GM23338 (cell line): Measurements from ENCODE around the gene ALG5. TPM values are rescaled to one million over a fixed set of nuclear protein-coding genes. Genes with fewer than 3 reads are reported as not detected.

Experiments
- ATAC-seq: fragments of 200-7000 bp; cut with Tn5 transposase; 3 replicates; pipeline ENCODE4 v1.9.1; 2020
- DNase-seq: peaks from one replicate; pipeline ENCODE4 v3.0.0-alpha.2; 2015; ENCODE audit warnings: low spot score
- H2AFZ ChIP-seq: fragments of 200-600 bp; sonication (generic); 2 replicates; pipeline ENCODE4 v1.8.0; 2016; ENCODE audit warnings: antibody characterized with exemption, mild to moderate bottlenecking, moderate library complexity
- H3F3A ChIP-seq: fragments of 200-600 bp; sonication (generic); replicated peaks from 2 replicates; pipeline ENCODE4 v1.8.0; 2017; ENCODE audit warnings: antibody characterized with exemption, mixed run types, low read depth
- H3K27ac ChIP-seq: fragments of 200-600 bp; sonication (generic); 2 replicates; pipeline ENCODE4 v1.6.1; 2016; ENCODE audit warnings: low read depth
- H3K27me3 ChIP-seq: fragments of 200-600 bp; sonication (generic); 2 replicates; pipeline ENCODE4 v1.8.0; 2016; ENCODE audit warnings: mild to moderate bottlenecking, mixed run types, moderate library complexity; ENCODE audit not compliant: insufficient read depth
- H3K36me3 ChIP-seq: fragments of 200-600 bp; sonication (generic); 2 replicates; pipeline ENCODE4 v1.8.0; 2016; ENCODE audit warnings: mild to moderate bottlenecking; ENCODE audit not compliant: insufficient read depth
- H3K4me1 ChIP-seq: fragments of 200-600 bp; sonication (generic); 2 replicates; pipeline ENCODE4 v1.8.0; 2016; ENCODE audit warnings: mild to moderate bottlenecking, moderate library complexity; ENCODE audit not compliant: insufficient read depth
- H3K4me2 ChIP-seq: fragments of 200-600 bp; sonication (generic); 2 replicates; pipeline ENCODE4 v1.7.1; 2017; ENCODE audit warnings: mixed run types
- H3K4me3 ChIP-seq: fragments of 200-600 bp; sonication (generic); 2 replicates; pipeline ENCODE4 v1.6.1; 2016; ENCODE audit warnings: mixed run types
- H3K79me2 ChIP-seq: fragments of 200-600 bp; sonication (generic); replicated peaks from 2 replicates; pipeline ENCODE4 v1.8.0; 2017; ENCODE audit warnings: mild to moderate bottlenecking; ENCODE audit not compliant: insufficient read depth
- H3K9me2 ChIP-seq: fragments of 200-600 bp; sonication (generic); 2 replicates; pipeline ENCODE4 v1.8.0; 2017; ENCODE audit not compliant: insufficient read depth
- H4K20me1 ChIP-seq: fragments of 200-600 bp; sonication (generic); replicated peaks from 2 replicates; pipeline ENCODE4 v1.8.0; 2017; ENCODE audit warnings: mild to moderate bottlenecking; ENCODE audit not compliant: insufficient read depth
- H3K27ac Mint-ChIP-seq: 2 replicates; pipeline ENCODE4 v1.8.0; 2020; ENCODE audit warnings: inconsistent platforms, mild to moderate bottlenecking, moderate library complexity, mixed read lengths
- H3K27me3 Mint-ChIP-seq: 3 replicates; pipeline ENCODE4 v1.8.0; 2022; ENCODE audit warnings: low read depth, mild to moderate bottlenecking, moderate library complexity, mixed read lengths, inconsistent platforms; ENCODE audit not compliant: insufficient read depth, poor library complexity
- H3K36me3 Mint-ChIP-seq: 3 replicates; pipeline ENCODE4 v1.8.0; 2021; ENCODE audit warnings: low read depth, mild to moderate bottlenecking, inconsistent platforms, moderate library complexity, mixed read lengths
- H3K4me1 Mint-ChIP-seq: 3 replicates; pipeline ENCODE4 v1.8.0; 2020; ENCODE audit warnings: mild to moderate bottlenecking, inconsistent platforms, mixed read lengths
- H3K4me3 Mint-ChIP-seq: 3 replicates; pipeline ENCODE4 v1.8.0; 2021; ENCODE audit warnings: moderate library complexity, mild to moderate bottlenecking, inconsistent platforms, mixed read lengths
- H3K9me3 Mint-ChIP-seq: 3 replicates; pipeline ENCODE4 v1.8.0; 2020; ENCODE audit warnings: moderate library complexity, mild to moderate bottlenecking, inconsistent platforms, mixed read lengths
- CREB1 ChIP-seq: fragments of 250-450 bp; sonication (Bioruptor Pico); IDR thresholded peaks from 2 replicates; pipeline ENCODE4 v1.5.0; 2020; ENCODE audit warnings: low read depth, mild to moderate bottlenecking, moderate library complexity
- ETS1 ChIP-seq: IDR thresholded peaks from 2 replicates; pipeline ENCODE4 v1.6.1; 2016; ENCODE audit warnings: antibody characterized with exemption
- EZH2 ChIP-seq: fragments of 200-600 bp; sonication (generic); IDR thresholded peaks from one replicate; pipeline ENCODE4 v1.8.0; 2017; ENCODE audit warnings: antibody characterized with exemption, mild to moderate bottlenecking, low read depth; ENCODE audit not compliant: unreplicated experiment
- JUNB ChIP-seq: IDR thresholded peaks from one replicate; pipeline ENCODE4 v1.6.1; 2016; ENCODE audit warnings: antibody characterized with exemption; ENCODE audit not compliant: unreplicated experiment
- NANOG ChIP-seq: IDR thresholded peaks from 2 replicates; pipeline ENCODE4 v1.6.1; 2016; ENCODE audit warnings: antibody characterized with exemption, borderline replicate concordance
- POLR2AphosphoS5 ChIP-seq: IDR thresholded peaks from 2 replicates; pipeline ENCODE4 v1.6.1; 2016; ENCODE audit warnings: antibody characterized with exemption, low read depth
- STAT1 ChIP-seq: IDR thresholded peaks from one replicate; pipeline ENCODE4 v1.6.1; 2016; ENCODE audit warnings: antibody characterized with exemption; ENCODE audit not compliant: unreplicated experiment
- ZNF114 ChIP-seq: fragments of 250-450 bp; sonication (Bioruptor Pico); IDR thresholded peaks from 2 replicates; pipeline ENCODE4 v1.5.0; 2020; ENCODE audit warnings: mild to moderate bottlenecking, moderate library complexity
- ZNF331 ChIP-seq: fragments of 250-450 bp; sonication (Bioruptor Pico); IDR thresholded peaks from 2 replicates; pipeline ENCODE4 v1.5.0; 2020; ENCODE audit warnings: low read depth, mild to moderate bottlenecking, moderate library complexity
- polyA plus RNA-seq: library from polyadenylated mRNA; unstranded; fragments of >200 nt; fragmentation: Nextera tagmentation; extraction: Ambion mirVana; gene quantifications from 2 replicates; pipeline ENCODE4 v1.2.1, GENCODE V29; 2016
- total RNA-seq: library from RNA; depleted of rRNA; stranded (reverse); fragments of >200 nt; shearing (Covaris generic); gene quantifications from 2 replicates; pipeline ENCODE4 v1.2.3, GENCODE V29; 2014
- TF ChIP-seq, protein P1 (sequence below), 2 experiments: fragments of 200-600 bp in 1 of 2; sonication (generic) in 1 of 2; conservative IDR thresholded peaks; 2 replicates each; pipeline versions ENCODE4 v1.5.1 to v1.6.1; 2016 to 2017; ENCODE audit warnings: antibody characterized with exemption in 2 of 2, low read depth in 2 of 2, mild to moderate bottlenecking in 2 of 2, moderate library complexity in 1 of 2

The ALG5 gene
- total and polyA plus RNA-seq, 2 experiments from 2014 or later: 15.6 to 34.0 TPM

DNA sequence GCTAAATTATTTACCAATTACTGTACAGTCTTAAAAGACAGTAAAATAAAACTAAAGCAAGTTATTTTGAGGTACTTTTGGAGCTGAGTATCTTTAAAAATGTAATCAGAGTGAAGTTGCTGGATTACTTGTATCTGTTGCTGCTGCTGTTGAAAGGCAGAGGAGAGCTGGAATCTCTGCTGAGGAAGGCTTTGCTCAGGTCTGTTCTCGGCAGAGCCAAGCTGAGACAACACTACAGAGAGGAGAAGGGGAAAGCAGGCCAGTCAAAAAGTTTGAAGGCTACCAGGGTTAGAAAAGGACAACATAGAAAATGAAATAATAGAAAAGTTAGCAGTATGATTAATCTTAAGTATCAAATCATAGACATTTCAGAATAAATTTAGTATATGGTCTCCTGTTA, 11.3 kb upstream of the ALG5 start:
- no peak for DNase-seq
- H3K27ac ChIP-seq: no peak overlapping the region
- no peak overlapping the region for H3K4me3 Mint-ChIP-seq
- H3K27ac Mint-ChIP-seq: no peak overlapping the region
- peaks cover 46% of the 10 kb centered on the region for H3K36me3 ChIP-seq
- peaks cover 59% of the 10 kb centered on the region for H3K36me3 Mint-ChIP-seq
- no peaks in the 10 kb centered on the region for H3K79me2 ChIP-seq
- no peak overlapping the region for H2AFZ ChIP-seq
- peaks cover 16% of the 10 kb centered on the region; the same call in 2 of the 3 replicates for H3K4me1 Mint-ChIP-seq
- H3K4me1 ChIP-seq: peaks cover 5% of the 10 kb centered on the region; the same call in 1 of the 2 replicates
- TF ChIP-seq POLR2AphosphoS5 (no peak), STAT1 (no peak), NANOG (no peak)
- H3K4me2 ChIP-seq: no peak overlapping the region
- ATAC-seq: no peak
- H3F3A ChIP-seq: 0 out of 2 replicates have a peak, but pooled peaks cover 5% of the 10 kb centered on the region
- no peaks in the 10 kb centered on the region for H3K27me3 Mint-ChIP-seq
- no peaks in the 10 kb centered on the region for H3K27me3 ChIP-seq
- H4K20me1 ChIP-seq: no peaks in the 10 kb centered on the region
- H3K4me3 ChIP-seq: no peak overlapping the region
- H3K9me2 ChIP-seq: no peaks in the 10 kb centered on the region
- no peaks in the 10 kb centered on the region for H3K9me3 Mint-ChIP-seq

DNA sequence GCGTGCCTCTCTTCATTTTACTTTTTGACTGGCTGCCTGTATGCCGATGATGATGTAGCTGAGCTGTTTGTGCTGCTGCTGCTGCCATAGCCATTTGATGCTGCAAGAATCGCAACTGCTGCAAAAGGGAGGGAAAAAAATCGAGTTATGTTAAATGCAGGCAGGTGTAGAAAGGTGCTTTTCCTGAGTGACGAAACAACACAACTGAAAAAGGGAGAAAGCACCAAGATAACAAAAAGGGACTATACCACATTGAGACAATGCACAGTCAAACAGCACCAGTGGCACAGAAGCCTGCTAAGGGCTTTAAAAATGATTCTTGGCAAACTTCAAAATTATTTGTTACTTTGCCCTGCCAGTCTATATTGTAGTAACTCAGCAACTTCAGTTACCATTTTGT, 10.6 kb upstream of the ALG5 start:
- TF ChIP-seq ETS1: no peak
- no peak for TF ChIP-seq ZNF114 (CRISPR knock-in tag)
- no peak for TF ChIP-seq EZH2
- TF ChIP-seq JUNB: no peak
- peak overlapping the region; percentile 24; the same call in 1 of the 2 replicates for H3K27ac Mint-ChIP-seq
- DNase-seq (no peak), ATAC-seq (no peak)
- Histone ChIP-seq H3K79me2 (no peaks in the 10 kb centered on the region), H2AFZ (no peak overlapping the region), H4K20me1 (no peaks in the 10 kb centered on the region), H3K27me3 (no peaks in the 10 kb centered on the region), H3K36me3 (peaks cover 51% of the 10 kb centered on the region), H3K4me1 (peaks cover 5% of the 10 kb centered on the region; the same call in 1 of the 2 replicates), H3K27ac (peak overlapping the region; percentile 27; the same call in 1 of the 2 replicates), H3F3A (0 out of 2 replicates have a peak, but pooled peaks cover 5% of the 10 kb centered on the region), H3K9me2 (no peaks in the 10 kb centered on the region), H3K4me2 (no peak overlapping the region), H3K4me3 (no peak overlapping the region)
- H3K4me1 Mint-ChIP-seq: peaks cover 16% of the 10 kb centered on the region; the same call in 2 of the 3 replicates
- H3K4me3 Mint-ChIP-seq: no peak overlapping the region
- no peaks in the 10 kb centered on the region for H3K9me3 Mint-ChIP-seq
- peaks cover 60% of the 10 kb centered on the region for H3K36me3 Mint-ChIP-seq
- no peaks in the 10 kb centered on the region for H3K27me3 Mint-ChIP-seq

DNA sequence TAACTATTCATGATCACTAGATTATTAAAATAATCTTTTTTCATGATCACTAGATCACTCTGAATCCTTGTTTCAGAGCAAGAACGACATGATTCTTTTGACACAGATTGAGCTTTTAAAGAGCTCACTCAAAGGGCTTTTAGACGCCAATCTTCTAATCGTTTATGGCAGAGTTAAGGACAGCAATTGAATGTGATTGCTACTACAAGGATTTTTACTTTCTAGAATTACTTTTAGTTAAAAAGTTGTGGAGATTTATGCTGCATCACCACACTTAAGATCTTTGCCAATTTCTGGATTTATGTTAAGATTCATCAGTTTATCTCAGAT, 2.7 kb upstream of the ALG5 start:
- Histone ChIP-seq H2AFZ (no peak overlapping the region), H3K27me3 (no peaks in the 10 kb centered on the region), H3K27ac (peak overlapping the region; percentile 6; the same call in 1 of the 2 replicates), H3K4me2 (peak overlapping the region; percentile 88), H3K9me2 (no peaks in the 10 kb centered on the region), H3K4me1 (peaks cover 8% of the 10 kb centered on the region), H3F3A (peaks cover 8% of the 10 kb centered on the region; the same call in 1 of the 2 replicates), H3K79me2 (peaks cover 35% of the 10 kb centered on the region), H4K20me1 (no peaks in the 10 kb centered on the region; the same call in 1 of the 2 replicates), H3K36me3 (peaks cover 40% of the 10 kb centered on the region), H3K4me3 (peak overlapping the region; percentile 94)
- Mint-ChIP-seq H3K4me1 (peaks cover 13% of the 10 kb centered on the region), H3K27ac (peak overlapping the region; percentile 100), H3K9me3 (peaks cover 3% of the 10 kb centered on the region; the same call in 1 of the 3 replicates), H3K4me3 (peak overlapping the region; percentile 100), H3K27me3 (peaks cover 18% of the 10 kb centered on the region), H3K36me3 (peaks cover 59% of the 10 kb centered on the region)
- no peak for DNase-seq
- no peak for ATAC-seq
- no peak for TF ChIP-seq EZH2
- no peak for TF ChIP-seq JUNB
- TF ChIP-seq NANOG: no peak
- no peak for TF ChIP-seq ZNF331 (CRISPR knock-in tag)
- TF ChIP-seq POLR2AphosphoS5: no peak
- no peak for TF ChIP-seq ETS1
- no peak for TF ChIP-seq CREB1
- TF ChIP-seq, protein P1, sequence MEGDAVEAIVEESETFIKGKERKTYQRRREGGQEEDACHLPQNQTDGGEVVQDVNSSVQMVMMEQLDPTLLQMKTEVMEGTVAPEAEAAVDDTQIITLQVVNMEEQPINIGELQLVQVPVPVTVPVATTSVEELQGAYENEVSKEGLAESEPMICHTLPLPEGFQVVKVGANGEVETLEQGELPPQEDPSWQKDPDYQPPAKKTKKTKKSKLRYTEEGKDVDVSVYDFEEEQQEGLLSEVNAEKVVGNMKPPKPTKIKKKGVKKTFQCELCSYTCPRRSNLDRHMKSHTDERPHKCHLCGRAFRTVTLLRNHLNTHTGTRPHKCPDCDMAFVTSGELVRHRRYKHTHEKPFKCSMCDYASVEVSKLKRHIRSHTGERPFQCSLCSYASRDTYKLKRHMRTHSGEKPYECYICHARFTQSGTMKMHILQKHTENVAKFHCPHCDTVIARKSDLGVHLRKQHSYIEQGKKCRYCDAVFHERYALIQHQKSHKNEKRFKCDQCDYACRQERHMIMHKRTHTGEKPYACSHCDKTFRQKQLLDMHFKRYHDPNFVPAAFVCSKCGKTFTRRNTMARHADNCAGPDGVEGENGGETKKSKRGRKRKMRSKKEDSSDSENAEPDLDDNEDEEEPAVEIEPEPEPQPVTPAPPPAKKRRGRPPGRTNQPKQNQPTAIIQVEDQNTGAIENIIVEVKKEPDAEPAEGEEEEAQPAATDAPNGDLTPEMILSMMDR (conservative IDR thresholded peaks at IDR 0.05; ENCODE audit: low read depth in 2 of 2): no peak
